Uterus (tissue), 4 donors: ENCODE data around the gene NR2F1. TPM values are rescaled to one million over a fixed set of nuclear protein-coding genes. Genes with fewer than 3 reads are reported as not detected.

Experiments
- DNase-seq, 2 donors: peaks; one replicate each; pipeline ENCODE4 v3.0.0-alpha.2; 2019 to 2020
- H3K27ac ChIP-seq, 2 donors: fragments of 200-600 bp; sonication (generic); 1 replicate in 1 of 2; 2 replicates in 1 of 2; pipeline ENCODE4 v1.5.1; 2016 to 2018
- H3K27me3 ChIP-seq, 2 donors: fragments of 200-600 bp; sonication (generic); one replicate each; pipeline ENCODE4 v1.5.1; 2018 to 2019; ENCODE audit warnings: control low read depth in 1 of 2
- H3K36me3 ChIP-seq, 2 donors: fragments of 200-600 bp; sonication (generic); one replicate each; pipeline ENCODE4 v1.5.1; 2019; ENCODE audit warnings: control low read depth in 1 of 2
- H3K4me1 ChIP-seq, 2 donors: fragments of 200-600 bp; sonication (generic); one replicate each; pipeline ENCODE4 v1.5.1; 2018 to 2019; ENCODE audit warnings: control low read depth in 1 of 2
- H3K4me3 ChIP-seq, 2 donors: fragments of 200-600 bp; sonication (generic); 1 replicate in 1 of 2; 2 replicates in 1 of 2; pipeline ENCODE4 v1.5.1; 2018 to 2019; ENCODE audit warnings: mild to moderate bottlenecking in 1 of 2
- H3K9me3 ChIP-seq, 2 donors: fragments of 200-600 bp; sonication (generic); one replicate each; pipeline ENCODE4 v1.5.1; 2019; ENCODE audit warnings: control low read depth in 1 of 2
- POLR2A ChIP-seq, 2 donors: fragments of 450-650 bp; IDR thresholded peaks; one replicate each; pipeline ENCODE4 v1.6.1; 2016; ENCODE audit warnings: antibody characterized with exemption in 2 of 2, mild to moderate bottlenecking in 1 of 2, moderate library complexity in 1 of 2
- intact Hi-C: fragments of 100-400 bp; cut with DNase I; formaldehyde crosslinking; loops from one replicate; pipeline ENCODE4 v1.15.1; 2023; ENCODE audit warnings: low total_unique reads
- total RNA-seq, 4 donors: library from RNA; depleted of rRNA in 3 of 4; stranded (reverse); fragments of >200 nt in 3 of 4; gene quantifications; one replicate each; pipeline versions ENCODE4 v1.1.0 to v1.2.4, GENCODE V29; 2014 to 2023
- TF ChIP-seq, protein P1 (sequence below), 4 experiments: fragments of 200-600 bp in 2 of 4; fragments of 450-650 bp in 2 of 4; sonication (generic) in 2 of 4; IDR thresholded peaks; one replicate each; pipeline ENCODE4 v1.5.1; 2016 to 2019; ENCODE audit warnings: antibody characterized with exemption in 4 of 4, mild to moderate bottlenecking in 2 of 4, moderate library complexity in 1 of 4
- donor health status: DM: yes; HTN: yes; CAD: no.

NR2F1 gene
- total RNA-seq, 4 donors from 2014 or later: 26.8 to 55.0 (median 40.6) TPM

DNA sequence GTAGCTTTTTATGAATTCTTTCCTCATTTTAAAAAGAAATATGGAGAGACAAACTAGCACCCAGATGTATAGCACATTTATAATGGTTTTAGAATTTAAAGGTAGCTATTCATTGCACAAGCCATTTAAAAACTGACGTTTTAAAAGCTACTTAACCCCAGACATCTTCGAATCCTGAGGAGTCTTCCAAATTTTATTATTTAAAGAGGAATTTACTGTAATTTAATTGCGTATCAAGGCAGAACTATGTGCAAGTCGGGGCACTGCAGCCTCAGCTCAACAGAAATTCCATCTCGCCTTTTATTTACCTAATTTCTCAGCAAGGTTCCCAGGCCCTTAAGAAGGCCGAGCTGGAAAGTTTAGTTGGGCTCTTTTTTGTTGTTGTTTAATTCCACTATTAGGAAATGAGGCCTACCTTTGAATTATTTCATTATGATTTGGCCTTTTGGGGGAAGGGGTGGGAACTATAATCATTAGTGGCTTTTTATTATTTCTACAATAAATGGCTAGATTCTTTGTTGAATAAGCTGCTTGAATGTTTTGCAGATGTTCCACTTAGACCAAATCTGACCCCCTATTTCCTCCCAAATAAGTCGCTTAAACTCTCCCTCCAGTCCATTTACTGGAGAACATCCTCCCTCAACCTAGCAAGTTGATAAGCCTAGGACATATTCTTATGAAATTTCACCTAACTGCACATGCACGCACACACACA lies 20.2 kb downstream of the NR2F1 start:
- DNase-seq: no peak
- no peak overlapping the region for H3K27ac ChIP-seq
- H3K27me3 ChIP-seq: peaks cover 0 to 9% of the 10 kb centered on the region in 2 donors

DNA sequence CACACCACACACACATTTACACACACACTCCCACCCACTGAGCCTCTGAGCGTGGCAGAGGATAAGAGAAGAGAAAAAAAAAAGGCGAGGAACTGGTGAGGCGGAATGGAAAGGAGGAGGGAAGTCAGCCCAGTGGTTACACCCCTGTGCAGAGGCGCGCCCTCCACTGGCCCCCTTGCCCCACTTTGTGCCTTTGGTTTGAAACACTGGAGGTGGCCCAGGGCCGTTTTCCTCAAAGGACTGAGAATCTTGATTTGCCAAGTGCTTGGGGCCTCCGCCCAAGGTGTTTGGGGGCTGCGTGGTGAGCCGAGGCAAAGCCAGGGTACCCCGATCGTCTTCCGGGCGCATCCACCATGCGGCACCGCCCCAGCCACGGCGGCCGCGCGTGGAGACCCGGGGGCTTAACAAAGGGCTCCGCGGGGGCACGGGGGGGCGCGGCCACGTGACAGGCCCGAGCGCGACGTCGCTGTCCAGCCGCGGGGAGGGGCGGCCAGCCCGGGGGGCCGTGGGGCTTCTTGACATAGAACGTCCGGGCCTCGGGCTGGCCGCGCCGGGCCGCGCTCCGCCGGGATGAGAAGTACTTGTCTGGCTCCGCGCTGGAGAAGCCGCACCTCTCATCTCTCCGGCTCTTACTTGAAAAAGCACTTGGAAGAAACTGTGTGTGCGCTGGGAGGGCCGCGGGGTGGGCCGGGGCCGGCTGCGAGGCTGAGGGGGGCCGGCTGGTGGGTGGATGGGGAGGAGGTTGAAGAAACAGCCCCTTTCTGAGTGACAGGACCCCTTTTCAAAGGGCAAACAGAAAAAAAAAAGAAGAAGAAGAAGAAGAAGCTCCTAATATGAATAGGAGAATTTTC lies 21.0 kb downstream of the NR2F1 start:
- Histone ChIP-seq H3K27ac (no peak overlapping the region), H3K9me3 (no peaks in the 10 kb centered on the region), H3K36me3 (no peaks in the 10 kb centered on the region), H3K4me3 (peak overlapping the region in 1 of 2 donors; percentile 31), H3K27me3 (peaks cover 0 to 15% of the 10 kb centered on the region in 2 donors), H3K4me1 (peaks cover 0 to 4% of the 10 kb centered on the region in 2 donors)
- TF ChIP-seq, protein P1, sequence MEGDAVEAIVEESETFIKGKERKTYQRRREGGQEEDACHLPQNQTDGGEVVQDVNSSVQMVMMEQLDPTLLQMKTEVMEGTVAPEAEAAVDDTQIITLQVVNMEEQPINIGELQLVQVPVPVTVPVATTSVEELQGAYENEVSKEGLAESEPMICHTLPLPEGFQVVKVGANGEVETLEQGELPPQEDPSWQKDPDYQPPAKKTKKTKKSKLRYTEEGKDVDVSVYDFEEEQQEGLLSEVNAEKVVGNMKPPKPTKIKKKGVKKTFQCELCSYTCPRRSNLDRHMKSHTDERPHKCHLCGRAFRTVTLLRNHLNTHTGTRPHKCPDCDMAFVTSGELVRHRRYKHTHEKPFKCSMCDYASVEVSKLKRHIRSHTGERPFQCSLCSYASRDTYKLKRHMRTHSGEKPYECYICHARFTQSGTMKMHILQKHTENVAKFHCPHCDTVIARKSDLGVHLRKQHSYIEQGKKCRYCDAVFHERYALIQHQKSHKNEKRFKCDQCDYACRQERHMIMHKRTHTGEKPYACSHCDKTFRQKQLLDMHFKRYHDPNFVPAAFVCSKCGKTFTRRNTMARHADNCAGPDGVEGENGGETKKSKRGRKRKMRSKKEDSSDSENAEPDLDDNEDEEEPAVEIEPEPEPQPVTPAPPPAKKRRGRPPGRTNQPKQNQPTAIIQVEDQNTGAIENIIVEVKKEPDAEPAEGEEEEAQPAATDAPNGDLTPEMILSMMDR (IDR thresholded peaks at IDR 0.05): no peak
- TF ChIP-seq POLR2A (IDR thresholded peaks at IDR 0.05): no peak
- intact Hi-C loops: no loop called here
- DNase-seq: no peak

More for the DNA sequence above, 20.2 kb downstream of the NR2F1 start:
- TF ChIP-seq, protein P1 (IDR thresholded peaks at IDR 0.05): no peak
- TF ChIP-seq POLR2A (IDR thresholded peaks at IDR 0.05): no peak
- intact Hi-C loops: no loop called here
- H3K36me3 ChIP-seq: no peaks in the 10 kb centered on the region
- H3K9me3 ChIP-seq: no peaks in the 10 kb centered on the region
- H3K4me3 ChIP-seq: no peak overlapping the region
- peaks cover 0 to 4% of the 10 kb centered on the region in 2 donors for H3K4me1 ChIP-seq

DNA sequence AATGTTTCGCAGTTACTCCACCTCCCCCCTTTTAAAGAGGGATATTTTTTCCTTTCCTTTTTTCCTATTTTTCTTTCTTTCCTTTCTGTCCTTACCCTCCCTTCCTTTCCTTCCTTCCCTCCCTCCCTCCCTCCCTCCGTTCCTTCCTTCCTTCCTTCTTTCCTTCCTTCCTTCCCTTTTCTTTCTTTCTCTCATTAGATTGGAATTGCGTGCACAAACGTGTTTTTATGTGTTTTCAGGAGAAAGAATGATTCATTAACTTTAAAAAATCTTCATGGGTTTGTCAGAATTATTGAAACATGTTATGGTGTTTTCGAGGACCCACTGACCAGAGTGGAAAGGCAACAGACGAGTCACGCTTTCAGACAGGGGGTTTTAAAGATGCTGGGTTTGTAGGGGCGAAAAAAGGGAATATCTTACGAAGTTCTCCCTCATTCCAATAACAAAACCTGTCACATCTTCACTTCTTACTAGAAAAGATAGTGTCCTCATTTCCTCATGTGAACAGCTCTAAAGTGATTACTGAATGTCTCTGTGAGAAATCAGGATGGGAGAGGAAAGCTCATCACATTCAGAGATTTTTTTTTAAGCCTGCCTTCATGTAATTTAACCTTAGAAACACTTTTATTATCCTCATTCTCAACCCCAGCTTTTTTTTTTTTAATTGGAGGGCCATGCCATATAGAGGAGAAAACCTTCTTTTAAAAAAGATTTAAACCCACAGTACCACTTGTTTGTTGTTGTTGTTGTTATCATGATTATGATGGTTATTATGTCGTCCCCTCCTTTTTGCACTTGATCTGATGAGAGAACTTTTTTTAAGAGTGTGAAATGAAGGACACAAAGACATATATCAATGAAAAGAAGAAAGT lies 21.9 kb downstream of the NR2F1 start:
- intact Hi-C loops: no loop called here
- Histone ChIP-seq H3K36me3 (no peaks in the 10 kb centered on the region), H3K4me1 (peaks cover 0 to 4% of the 10 kb centered on the region in 2 donors), H3K9me3 (no peaks in the 10 kb centered on the region), H3K27ac (no peak overlapping the region), H3K4me3 (no peak overlapping the region), H3K27me3 (peaks cover 6 to 23% of the 10 kb centered on the region in 2 donors)
- TF ChIP-seq POLR2A (IDR thresholded peaks at IDR 0.05): no peak
- TF ChIP-seq, protein P1 (IDR thresholded peaks at IDR 0.05): no peak
- no peak for DNase-seq

DNA sequence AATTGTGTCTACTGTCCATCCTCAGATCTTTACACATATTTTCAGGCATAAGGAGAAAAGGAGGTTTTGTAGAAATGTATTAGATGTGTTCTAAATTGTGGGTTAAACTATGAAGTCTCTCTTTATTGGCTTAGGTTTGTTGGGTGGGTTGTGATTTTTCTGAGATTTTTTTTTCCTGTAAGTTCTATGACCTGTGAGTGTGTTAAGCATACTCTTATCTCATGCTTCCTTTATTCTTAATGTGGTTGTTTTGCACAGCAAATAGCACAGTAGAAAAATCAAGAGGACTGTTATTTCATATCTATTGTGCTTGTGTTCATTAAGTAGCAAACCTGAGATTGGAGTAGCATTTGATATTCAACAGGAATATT lies 23.3 kb downstream of the NR2F1 start:
- intact Hi-C loops: no loop called here

More for the DNA sequence above, 23.3 kb downstream of the NR2F1 start:
- Histone ChIP-seq H3K27ac (no peak overlapping the region), H3K27me3 (peaks cover 16 to 38% of the 10 kb centered on the region in 2 donors), H3K9me3 (no peaks in the 10 kb centered on the region), H3K4me1 (peaks cover 0 to 4% of the 10 kb centered on the region in 2 donors), H3K4me3 (no peak overlapping the region), H3K36me3 (no peaks in the 10 kb centered on the region)
- DNase-seq: no peak
- TF ChIP-seq POLR2A (IDR thresholded peaks at IDR 0.05): no peak
